ENCODE data around the gene CPED1. TPM values are rescaled to one million over a fixed set of nuclear protein-coding genes. Genes with fewer than 3 reads are reported as not detected.

CPED1 gene
- total RNA-seq, 2 donors from 2014 or later = 5.3 to 7.3 TPM

- Histone ChIP-seq H3K9me3 (no peaks in the 10 kb centered on the region), H3K27ac (no peak overlapping the region), H3K4me1 (no peaks in the 10 kb centered on the region), H3K27me3 (no peaks in the 10 kb centered on the region), H3K36me3 (replicated peaks in 1 of 2; ENCODE audit: insufficient read depth in 1 of 2, low read depth in 2 of 2) (peaks cover 0 to 9% of the 10 kb centered on the region in 2 donors), H3K4me3 (no peak overlapping the region)
- TF ChIP-seq POLR2A (IDR thresholded peaks at IDR 0.05) (no peak), CTCF (IDR thresholded peaks at IDR 0.05) (no peak)
- ATAC-seq (no peak), DNase-seq (no peak)
- intact Hi-C loops (cut with DNase I) = no loop called here
- 90 to 93% methylated on average over 8 of the region's 8 CpGs for WGBS, 2 donors
Measured at GRCh38 chr7:120959929-120960484, 28.5 kb upstream of the CPED1 start.

GRCh38 chr7:120960714-120961113, 27.8 kb upstream of the CPED1 start:
- intact Hi-C loops (cut with DNase I) = no loop called here
- DNase-seq = no peak
- Histone ChIP-seq H3K4me3 (no peak overlapping the region), H3K9me3 (no peaks in the 10 kb centered on the region), H3K36me3 (replicated peaks in 1 of 2; ENCODE audit: insufficient read depth in 1 of 2, low read depth in 2 of 2) (peaks cover 0 to 7% of the 10 kb centered on the region in 2 donors), H3K27ac (no peak overlapping the region), H3K4me1 (no peaks in the 10 kb centered on the region), H3K27me3 (no peaks in the 10 kb centered on the region)
- WGBS, 2 donors = 79 to 85% methylated on average over 1 of the region's 1 CpG
- ATAC-seq = no peak
- TF ChIP-seq POLR2A (IDR thresholded peaks at IDR 0.05) (no peak), CTCF (IDR thresholded peaks at IDR 0.05) (no peak)

- DNase-seq = no peak
- Histone ChIP-seq H3K27me3 (no peaks in the 10 kb centered on the region), H3K9me3 (no peaks in the 10 kb centered on the region), H3K4me1 (no peaks in the 10 kb centered on the region), H3K27ac (no peak overlapping the region), H3K4me3 (no peak overlapping the region), H3K36me3 (replicated peaks in 1 of 2; ENCODE audit: insufficient read depth in 1 of 2, low read depth in 2 of 2) (peaks cover 0 to 3% of the 10 kb centered on the region in 2 donors)
- no peak for TF ChIP-seq POLR2A (IDR thresholded peaks at IDR 0.05)
- TF ChIP-seq CTCF (IDR thresholded peaks at IDR 0.05) = no peak
- intact Hi-C loops (cut with DNase I) = no loop called here
- 68 to 71% methylated on average over 1 of the region's 1 CpG for WGBS, 2 donors
- no peak for ATAC-seq
Measured at GRCh38 chr7:120961638-120962173, 26.8 kb upstream of the CPED1 start.

- intact Hi-C loops (cut with DNase I) = no loop called here
- ATAC-seq (no peak), DNase-seq (no peak)
- no peak overlapping the region for H3K27ac ChIP-seq
- TF ChIP-seq CTCF (IDR thresholded peaks at IDR 0.05) (no peak), POLR2A (IDR thresholded peaks at IDR 0.05) (no peak)
- no peak overlapping the region for H3K4me3 ChIP-seq
- no peaks in the 10 kb centered on the region for H3K27me3 ChIP-seq
- H3K36me3 ChIP-seq (replicated peaks in 1 of 2; ENCODE audit: insufficient read depth in 1 of 2, low read depth in 2 of 2) = peaks cover 0 to 7% of the 10 kb centered on the region in 2 donors
- no peaks in the 10 kb centered on the region for H3K4me1 ChIP-seq
- H3K9me3 ChIP-seq = no peaks in the 10 kb centered on the region
- 90 to 97% methylated on average over 1 of the region's 1 CpG for WGBS, 2 donors
Measured at GRCh38 chr7:120964088-120964487, 24.4 kb upstream of the CPED1 start.

- Histone ChIP-seq H3K27me3 (no peaks in the 10 kb centered on the region), H3K4me1 (no peaks in the 10 kb centered on the region), H3K4me3 (no peak overlapping the region), H3K27ac (no peak overlapping the region), H3K9me3 (no peaks in the 10 kb centered on the region), H3K36me3 (replicated peaks in 1 of 2; ENCODE audit: insufficient read depth in 1 of 2, low read depth in 2 of 2) (peaks cover 0 to 19% of the 10 kb centered on the region in 2 donors)
- ATAC-seq (no peak), DNase-seq (no peak)
- intact Hi-C loops (cut with DNase I) = no loop called here
- no peak for TF ChIP-seq POLR2A (IDR thresholded peaks at IDR 0.05)
- no peak for TF ChIP-seq CTCF (IDR thresholded peaks at IDR 0.05)
Measured at GRCh38 chr7:120966961-120967360, 21.6 kb upstream of the CPED1 start.

Data from body of pancreas (tissue), 4 donors.